HepG2 (cell line): ENCODE data around the gene PHF13. TPM values are rescaled to one million over a fixed set of nuclear protein-coding genes. Genes with fewer than 3 reads are reported as not detected.

Experiments used
- ATAC-seq: fragments of 200-7000 bp; cut with Tn5 transposase; 3 replicates; pipeline ENCODE4 v1.9.1; 2020; ENCODE audit warnings: mild to moderate bottlenecking, moderate library complexity
- BruUV-seq: library from RNA; stranded (reverse); fragments of 400-500 nt; replicated peaks from 2 replicates; lab custom pipeline; 2021; lab: Mats Ljungman, UMichigan
- CTCF ChIA-PET: fragments of 300-600 bp; formaldehyde crosslinking; extraction: SDS; loops from one replicate; lab custom pipeline; 2021; ENCODE audit warnings: low total read pairs, inconsistent platforms, low intra/inter-chr PET ratio; lab: Yijun Ruan, JAX
- POLR2A ChIA-PET: fragments of 350-600 bp; sonication (Branson Sonifier 250); formaldehyde crosslinking; loops from one replicate; lab custom pipeline; 2020; ENCODE audit warnings: antibody characterized with exemption, inconsistent platforms; lab: Yijun Ruan, JAX
- DNase-seq: peaks from one replicate; pipeline ENCODE4 v3.0.0-alpha.2; 2015; ENCODE audit warnings: low spot score
- FAIRE-seq: peaks from 3 replicates; lab custom pipeline; 2011; peaks lifted over from hg19 to GRCh38; lab: Jason Lieb, UNC
- H2AFZ ChIP-seq: one replicate; pipeline ENCODE4 v1.6.1; 2011; ENCODE audit warnings: low read length, inconsistent platforms
- H3K27ac ChIP-seq: fragments of 300-600 bp; 3 replicates; pipeline ENCODE4 v1.8.0; 2011; ENCODE audit warnings: mixed run types, mild to moderate bottlenecking, mixed read lengths, low read length, inconsistent platforms; ENCODE audit not compliant: insufficient read depth; ENCODE audit errors: extremely low read length
- H3K27me3 ChIP-seq, 2 experiments: fragments of 200-600 bp in 1 of 2; 2 replicates in 1 of 2; 3 replicates in 1 of 2; pipeline versions ENCODE4 v1.6.0 to v1.8.0; 2011; ENCODE audit warnings: low read length in 2 of 2, mild to moderate bottlenecking in 2 of 2, moderate library complexity in 2 of 2, inconsistent platforms in 1 of 2; ENCODE audit not compliant: insufficient read depth in 2 of 2, control insufficient read depth in 1 of 2
- H3K36me3 ChIP-seq, 2 experiments: fragments of 200-600 bp in 1 of 2; replicated peaks in 1 of 2; 2 replicates in 1 of 2; 3 replicates in 1 of 2; pipeline versions ENCODE4 v1.5.1 to v1.8.0; 2011; ENCODE audit warnings: low read length in 2 of 2, inconsistent platforms in 1 of 2; ENCODE audit not compliant: insufficient read depth in 2 of 2, control insufficient read depth in 1 of 2
- H3K4me1 ChIP-seq: 2 replicates; pipeline ENCODE4 v1.5.1; 2012; ENCODE audit warnings: low read length, inconsistent platforms; ENCODE audit not compliant: insufficient read depth
- H3K4me2 ChIP-seq: 2 replicates; pipeline ENCODE4 v1.6.0; 2011; ENCODE audit warnings: low read depth, low read length, inconsistent platforms
- H3K4me3 ChIP-seq, 3 experiments: fragments of 200-600 bp in 1 of 3; sonication (generic), shearing (Covaris generic) in 1 of 3; replicated peaks in 1 of 3; 2 replicates each; pipeline ENCODE4 v1.5.1; 2011 to 2016; ENCODE audit warnings: low read length in 3 of 3, inconsistent platforms in 2 of 3, low read depth in 2 of 3, mild to moderate bottlenecking in 2 of 3, control low read depth in 1 of 3, mixed read lengths in 1 of 3; ENCODE audit not compliant: insufficient read depth in 1 of 3
- H3K79me2 ChIP-seq: one replicate; pipeline ENCODE4 v1.6.1; 2011; ENCODE audit warnings: low read length, inconsistent platforms; ENCODE audit not compliant: insufficient read depth
- H3K9ac ChIP-seq: 2 replicates; pipeline ENCODE4 v1.6.0; 2011; ENCODE audit warnings: mild to moderate bottlenecking, low read depth, low read length, inconsistent platforms; ENCODE audit not compliant: insufficient read depth
- H3K9me3 ChIP-seq: 2 replicates; pipeline ENCODE4 v1.5.1; 2012; ENCODE audit warnings: mild to moderate bottlenecking, low read length
- H4K20me1 ChIP-seq: 2 replicates; pipeline ENCODE4 v1.6.0; 2011; ENCODE audit warnings: inconsistent platforms, mild to moderate bottlenecking, low read length, moderate library complexity; ENCODE audit not compliant: insufficient read depth
- KMT2B ChIP-seq: IDR thresholded peaks from 2 replicates; pipeline ENCODE4 v1.6.1; 2016; ENCODE audit warnings: missing genetic modification reagents, missing compliant biosample characterization
- PRDM10 ChIP-seq: sonication (generic); formaldehyde crosslinking; IDR thresholded peaks from 2 replicates; pipeline ENCODE4 v1.4.0; 2020; ENCODE audit warnings: low read depth, missing genetic modification reagents
- PRDM4 ChIP-seq: sonication (generic); formaldehyde crosslinking; IDR thresholded peaks from 2 replicates; pipeline ENCODE4 v1.9.0; 2021; ENCODE audit warnings: missing genetic modification reagents, borderline replicate concordance
- WGBS: methylation state at CpG from one replicate; pipeline ENCODE4 v1.1.6; 2017; ENCODE audit warnings: low lambda C conversion rate; 5-methylcytosine and 5-hydroxymethylcytosine counted together
- in situ Hi-C: cut with HindIII; loops from 2 replicates; pipeline ENCODE4 v1.10.0; 2017; ENCODE audit warnings: low pct_unique_long_range_greater_than_20kb; ENCODE audit not compliant: extremely low pct_ligation_motif_present
- intact Hi-C: fragments of 100-400 bp; cut with micrococcal nuclease; formaldehyde crosslinking; loops from one replicate; pipeline ENCODE4 v1.10.0; 2022; ENCODE audit not compliant: unreplicated experiment
- polyA plus RNA-seq, 8 experiments: library from polyadenylated mRNA; depleted of rRNA in 3 of 8; stranded (reverse) in 7 of 8; unstranded in 1 of 8; fragments of >200 nt; fragmentation: Illumina TruSeq in 4 of 8; extraction: Trizol in 4 of 8; gene quantifications; 2 replicates each; pipeline versions ENCODE4 v1.2.1 to v1.2.3, GENCODE V29; 2011 to 2016; ENCODE audit warnings: low read depth in 4 of 8, missing spikeins in 1 of 8, mixed read lengths in 1 of 8; ENCODE audit not compliant: insufficient read depth in 1 of 8
- total RNA-seq, 5 experiments: library from RNA; depleted of rRNA; stranded (reverse); fragments of >200 nt; fragmentation: Illumina TruSeq; extraction: Trizol; gene quantifications; 2 replicates each; pipeline ENCODE4 v1.2.3, GENCODE V29; 2016; ENCODE audit warnings: low read depth in 1 of 5

Gene PHF13
- total and polyA plus RNA-seq, 2 of the 13 experiments (the other 11 are each of a cell fraction or from before 2014, with no cell fraction given) = 4.7 to 7.4 TPM

- no peak for TF ChIP-seq KMT2B
- no peak for TF ChIP-seq PRDM4 (CRISPR knock-in tag)
- TF ChIP-seq PRDM10 (CRISPR knock-in tag) = no peak
- TF ChIP-seq, all 625 proteins: peak for 0
- Histone ChIP-seq H3K27ac (no peak overlapping the region), H3K4me3 (no peak overlapping the region), H3K36me3 (peaks cover 15 to 47% of the 10 kb centered on the region in 2 experiments), H3K27me3 (no peaks in the 10 kb centered on the region), H3K9ac (no peak overlapping the region), H4K20me1 (peaks cover 3% of the 10 kb centered on the region; the same call in 1 of the 2 replicates), H3K4me1 (no peaks in the 10 kb centered on the region), H2AFZ (no peak overlapping the region), H3K79me2 (peaks cover 7% of the 10 kb centered on the region), H3K4me2 (no peak overlapping the region), H3K9me3 (no peaks in the 10 kb centered on the region)
- ATAC-seq = no peak
- in situ Hi-C loops = no loop called here
- POLR2A ChIA-PET = no interaction called here
- FAIRE-seq = no peak
- no peak for DNase-seq
- WGBS = 97% methylated on average over 5 of the region's 5 CpGs
- BruUV-seq = no TSS peak
- CTCF ChIA-PET = no interaction called here
- intact Hi-C loops = no loop called here
Observed at GRCh38 chr1:6666696-6667095, 53.2 kb downstream of the PHF13 start.
